Adrenal gland (tissue), 5 donors: ENCODE data around the gene ANKRD10.

Source experiments
- POLR2A ChIP-seq, 2 donors: fragments of 450-650 bp; IDR thresholded peaks; one replicate each; pipeline ENCODE4 v1.6.1; 2017; ENCODE audit warnings: antibody characterized with exemption in 2 of 2, mild to moderate bottlenecking in 2 of 2, moderate library complexity in 1 of 2
- TF ChIP-seq, protein P1 (sequence below), 6 experiments: fragments of 450-650 bp in 4 of 6; fragments of 200-600 bp in 2 of 6; sonication (generic) in 1 of 6; IDR thresholded peaks; 1 replicate in 5 of 6; 2 replicates in 1 of 6; pipeline versions ENCODE4 v1.5.1 to v1.8.0; 2016 to 2021; ENCODE audit warnings: antibody characterized with exemption in 6 of 6, mild to moderate bottlenecking in 2 of 6, moderate library complexity in 1 of 6
- donor health status: DM: no; HTN: no; CAD: no.

DNA sequence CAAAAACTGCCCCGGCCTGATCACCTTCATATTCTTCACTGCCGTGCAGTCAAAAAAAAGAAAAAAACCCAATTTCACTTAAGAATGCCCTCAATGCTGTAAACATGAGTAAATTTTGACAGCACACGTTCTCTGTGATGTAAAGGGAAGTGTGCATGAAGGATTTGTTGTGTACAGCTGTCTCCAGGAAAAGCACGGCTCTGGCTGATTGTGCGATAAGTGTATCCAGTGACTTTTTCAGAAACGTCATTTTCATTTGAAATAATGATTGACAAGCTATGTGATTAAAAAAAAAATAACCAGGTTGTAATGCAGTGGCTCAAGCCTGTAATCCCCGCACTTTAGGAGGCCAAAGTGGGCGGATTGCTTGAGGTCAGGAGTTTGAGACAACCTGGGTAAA lies 39.6 kb downstream of the ANKRD10 start:
- TF ChIP-seq, protein P1, sequence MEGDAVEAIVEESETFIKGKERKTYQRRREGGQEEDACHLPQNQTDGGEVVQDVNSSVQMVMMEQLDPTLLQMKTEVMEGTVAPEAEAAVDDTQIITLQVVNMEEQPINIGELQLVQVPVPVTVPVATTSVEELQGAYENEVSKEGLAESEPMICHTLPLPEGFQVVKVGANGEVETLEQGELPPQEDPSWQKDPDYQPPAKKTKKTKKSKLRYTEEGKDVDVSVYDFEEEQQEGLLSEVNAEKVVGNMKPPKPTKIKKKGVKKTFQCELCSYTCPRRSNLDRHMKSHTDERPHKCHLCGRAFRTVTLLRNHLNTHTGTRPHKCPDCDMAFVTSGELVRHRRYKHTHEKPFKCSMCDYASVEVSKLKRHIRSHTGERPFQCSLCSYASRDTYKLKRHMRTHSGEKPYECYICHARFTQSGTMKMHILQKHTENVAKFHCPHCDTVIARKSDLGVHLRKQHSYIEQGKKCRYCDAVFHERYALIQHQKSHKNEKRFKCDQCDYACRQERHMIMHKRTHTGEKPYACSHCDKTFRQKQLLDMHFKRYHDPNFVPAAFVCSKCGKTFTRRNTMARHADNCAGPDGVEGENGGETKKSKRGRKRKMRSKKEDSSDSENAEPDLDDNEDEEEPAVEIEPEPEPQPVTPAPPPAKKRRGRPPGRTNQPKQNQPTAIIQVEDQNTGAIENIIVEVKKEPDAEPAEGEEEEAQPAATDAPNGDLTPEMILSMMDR (IDR thresholded peaks at IDR 0.05), result no peak
- no peak for TF ChIP-seq POLR2A (IDR thresholded peaks at IDR 0.05)
